ENCODE data around the gene LRCH3. TPM values are rescaled to one million over a fixed set of nuclear protein-coding genes. Genes with fewer than 3 reads are reported as not detected.

The LRCH3 gene
- total RNA-seq, 1 donor from 2014 or later, result 96.1 TPM

GRCh38 chr3:197890693-197891092 is 99.6 kb downstream of the LRCH3 start:
- intact Hi-C loops (cut with micrococcal nuclease), result no loop called here
- CTCF ChIA-PET, result no interaction called here
- POLR2A ChIA-PET, result interaction anchor here (0.6 kb wide), 1 partner anchor 62 kb away, joined by 6 read pairs; no protein-coding TSS in a partner anchor
- Mint-ChIP-seq H3K4me1 (no peaks in the 10 kb centered on the region), H3K27ac (no peak overlapping the region), H3K4me3 (no peak overlapping the region), H3K36me3 (ENCODE audit: low read depth) (peaks cover 19% of the 10 kb centered on the region), H3K9me3 (no peaks in the 10 kb centered on the region), H3K27me3 (no peaks in the 10 kb centered on the region)
- no peak for ATAC-seq (ENCODE audit: low read depth)
- no peak for DNase-seq
- TF ChIP-seq, protein P1, sequence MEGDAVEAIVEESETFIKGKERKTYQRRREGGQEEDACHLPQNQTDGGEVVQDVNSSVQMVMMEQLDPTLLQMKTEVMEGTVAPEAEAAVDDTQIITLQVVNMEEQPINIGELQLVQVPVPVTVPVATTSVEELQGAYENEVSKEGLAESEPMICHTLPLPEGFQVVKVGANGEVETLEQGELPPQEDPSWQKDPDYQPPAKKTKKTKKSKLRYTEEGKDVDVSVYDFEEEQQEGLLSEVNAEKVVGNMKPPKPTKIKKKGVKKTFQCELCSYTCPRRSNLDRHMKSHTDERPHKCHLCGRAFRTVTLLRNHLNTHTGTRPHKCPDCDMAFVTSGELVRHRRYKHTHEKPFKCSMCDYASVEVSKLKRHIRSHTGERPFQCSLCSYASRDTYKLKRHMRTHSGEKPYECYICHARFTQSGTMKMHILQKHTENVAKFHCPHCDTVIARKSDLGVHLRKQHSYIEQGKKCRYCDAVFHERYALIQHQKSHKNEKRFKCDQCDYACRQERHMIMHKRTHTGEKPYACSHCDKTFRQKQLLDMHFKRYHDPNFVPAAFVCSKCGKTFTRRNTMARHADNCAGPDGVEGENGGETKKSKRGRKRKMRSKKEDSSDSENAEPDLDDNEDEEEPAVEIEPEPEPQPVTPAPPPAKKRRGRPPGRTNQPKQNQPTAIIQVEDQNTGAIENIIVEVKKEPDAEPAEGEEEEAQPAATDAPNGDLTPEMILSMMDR (IDR thresholded peaks at IDR 0.05), result no peak

DNA sequence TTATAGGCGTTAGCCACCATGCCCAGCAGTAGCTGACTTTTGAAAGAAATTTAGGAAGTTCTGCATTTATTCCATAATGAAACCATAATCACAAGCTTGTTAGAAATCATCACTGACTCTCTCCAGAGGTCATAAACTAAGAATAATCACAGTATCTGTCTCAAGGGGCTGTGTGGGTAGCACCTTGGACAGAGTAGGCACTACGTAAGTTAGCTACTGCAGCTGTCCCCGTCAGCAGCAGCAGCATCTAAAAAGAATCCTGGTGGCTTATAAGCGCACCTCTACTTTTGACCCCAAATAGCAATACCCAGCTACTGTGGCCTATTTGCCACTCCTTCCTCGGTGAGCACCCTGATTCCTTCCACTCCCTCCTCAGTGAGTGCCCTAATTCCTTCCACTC is 101.1 kb downstream of the LRCH3 start:
- POLR2A ChIA-PET, result no interaction called here
- intact Hi-C loops (cut with micrococcal nuclease), result no loop called here
- TF ChIP-seq, protein P1 (IDR thresholded peaks at IDR 0.05), result no peak
- Mint-ChIP-seq H3K27me3 (no peaks in the 10 kb centered on the region), H3K4me1 (no peaks in the 10 kb centered on the region), H3K4me3 (no peak overlapping the region), H3K27ac (no peak overlapping the region), H3K9me3 (no peaks in the 10 kb centered on the region), H3K36me3 (ENCODE audit: low read depth) (peaks cover 15% of the 10 kb centered on the region)
- CTCF ChIA-PET, result no interaction called here
- DNase-seq (no peak), ATAC-seq (ENCODE audit: low read depth) (no peak)

- H3K4me1 Mint-ChIP-seq, result no peaks in the 10 kb centered on the region
- no peak overlapping the region for H3K27ac Mint-ChIP-seq
- ATAC-seq (ENCODE audit: low read depth), result no peak
Observed at GRCh38 chr3:197896421-197896820, 105.4 kb downstream of the LRCH3 start.

DNA sequence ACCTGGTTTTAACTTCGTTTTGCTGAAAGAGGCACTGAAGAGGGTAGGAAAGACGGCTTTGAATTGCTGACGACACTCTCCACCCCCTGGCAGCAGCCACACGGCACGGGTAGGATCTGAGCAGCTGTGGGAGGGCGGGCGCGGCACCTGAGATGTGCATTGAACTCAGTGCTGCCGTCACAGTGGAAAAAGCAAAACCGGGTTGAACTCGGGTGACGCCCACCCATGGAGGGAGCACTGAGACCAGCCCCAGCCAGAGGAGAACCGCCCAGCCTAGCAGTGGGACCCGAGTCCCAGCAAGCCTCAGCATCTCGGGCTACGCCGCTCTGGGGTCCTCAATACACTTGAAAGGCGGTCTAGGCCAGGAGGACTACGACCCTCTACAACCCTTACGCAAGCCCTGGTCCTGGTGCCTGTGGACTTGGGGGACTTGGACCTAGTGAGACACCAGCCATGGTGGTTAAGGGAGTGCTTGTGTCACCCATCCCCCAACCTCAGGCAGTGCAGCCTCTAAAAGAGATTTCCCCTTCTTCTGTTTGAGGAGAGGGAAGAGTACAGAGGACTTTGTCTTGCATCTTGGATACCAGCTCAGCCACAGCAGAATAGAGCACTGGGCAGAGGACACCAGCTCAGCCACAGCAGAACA is 108.9 kb downstream of the LRCH3 start:
- ATAC-seq (ENCODE audit: low read depth) (no peak), DNase-seq (no peak)
- Mint-ChIP-seq H3K9me3 (no peaks in the 10 kb centered on the region), H3K4me3 (no peak overlapping the region), H3K36me3 (ENCODE audit: low read depth) (no peaks in the 10 kb centered on the region), H3K27me3 (no peaks in the 10 kb centered on the region), H3K27ac (no peak overlapping the region), H3K4me1 (peaks cover 1% of the 10 kb centered on the region)
- TF ChIP-seq, protein P1 (IDR thresholded peaks at IDR 0.05), result no peak
- ChIA-PET CTCF (no interaction called here), POLR2A (no interaction called here)
- intact Hi-C loops (cut with micrococcal nuclease), result no loop called here

More at GRCh38 chr3:197896421-197896820, 105.4 kb downstream of the LRCH3 start:
- no peaks in the 10 kb centered on the region for H3K36me3 Mint-ChIP-seq (ENCODE audit: low read depth)
- no peaks in the 10 kb centered on the region for H3K27me3 Mint-ChIP-seq
- intact Hi-C loops (cut with micrococcal nuclease), result no loop called here
- H3K4me3 Mint-ChIP-seq, result no peak overlapping the region
- no peak for DNase-seq
- TF ChIP-seq, protein P1 (IDR thresholded peaks at IDR 0.05), result no peak
- no peaks in the 10 kb centered on the region for H3K9me3 Mint-ChIP-seq
- ChIA-PET CTCF (no interaction called here), POLR2A (no interaction called here)

- Mint-ChIP-seq H3K36me3 (ENCODE audit: low read depth) (no peaks in the 10 kb centered on the region), H3K27ac (no peak overlapping the region), H3K9me3 (no peaks in the 10 kb centered on the region), H3K4me3 (no peak overlapping the region), H3K27me3 (no peaks in the 10 kb centered on the region), H3K4me1 (peaks cover 10% of the 10 kb centered on the region)
- no peak for DNase-seq
- ChIA-PET POLR2A (no interaction called here), CTCF (no interaction called here)
- intact Hi-C loops (cut with micrococcal nuclease), result no loop called here
- TF ChIP-seq, protein P1 (IDR thresholded peaks at IDR 0.05), result no peak
- ATAC-seq (ENCODE audit: low read depth), result no peak
Observed at GRCh38 chr3:197901626-197902025, 110.6 kb downstream of the LRCH3 start.

Measured in activated B cell treated with CpG ODN at 0.5 μM for 24 hours (primary cell).